Neuron (in vitro differentiated cells): ENCODE data around the gene CCDC51.
"Not testable (repeated sequence)": the region's sequence is repeated elsewhere in the genome, so short reads cannot be mapped to it uniquely, and the experiment has no call there.

Experiments used
- H2AFZ ChIP-seq: one replicate; pipeline ENCODE4 v1.6.1; 2013; ENCODE audit warnings: low read depth, mild to moderate bottlenecking, inconsistent platforms, low read length, moderate library complexity
- H3K27me3 ChIP-seq: one replicate; pipeline ENCODE4 v1.6.1; 2013; ENCODE audit warnings: low read length; ENCODE audit not compliant: insufficient read depth
- H3K36me3 ChIP-seq: one replicate; pipeline ENCODE4 v1.6.1; 2013; ENCODE audit warnings: low read length; ENCODE audit not compliant: insufficient read depth
- H3K4me1 ChIP-seq: one replicate; pipeline ENCODE4 v1.6.1; 2013; ENCODE audit warnings: low read length; ENCODE audit not compliant: insufficient read depth
- H3K4me3 ChIP-seq: 2 replicates; pipeline ENCODE4 v1.5.1; 2013; ENCODE audit warnings: mild to moderate bottlenecking, low read length, moderate library complexity
- H3K9me3 ChIP-seq: one replicate; pipeline ENCODE4 v1.6.1; 2013; ENCODE audit warnings: low read length

Gene CCDC51

DNA sequence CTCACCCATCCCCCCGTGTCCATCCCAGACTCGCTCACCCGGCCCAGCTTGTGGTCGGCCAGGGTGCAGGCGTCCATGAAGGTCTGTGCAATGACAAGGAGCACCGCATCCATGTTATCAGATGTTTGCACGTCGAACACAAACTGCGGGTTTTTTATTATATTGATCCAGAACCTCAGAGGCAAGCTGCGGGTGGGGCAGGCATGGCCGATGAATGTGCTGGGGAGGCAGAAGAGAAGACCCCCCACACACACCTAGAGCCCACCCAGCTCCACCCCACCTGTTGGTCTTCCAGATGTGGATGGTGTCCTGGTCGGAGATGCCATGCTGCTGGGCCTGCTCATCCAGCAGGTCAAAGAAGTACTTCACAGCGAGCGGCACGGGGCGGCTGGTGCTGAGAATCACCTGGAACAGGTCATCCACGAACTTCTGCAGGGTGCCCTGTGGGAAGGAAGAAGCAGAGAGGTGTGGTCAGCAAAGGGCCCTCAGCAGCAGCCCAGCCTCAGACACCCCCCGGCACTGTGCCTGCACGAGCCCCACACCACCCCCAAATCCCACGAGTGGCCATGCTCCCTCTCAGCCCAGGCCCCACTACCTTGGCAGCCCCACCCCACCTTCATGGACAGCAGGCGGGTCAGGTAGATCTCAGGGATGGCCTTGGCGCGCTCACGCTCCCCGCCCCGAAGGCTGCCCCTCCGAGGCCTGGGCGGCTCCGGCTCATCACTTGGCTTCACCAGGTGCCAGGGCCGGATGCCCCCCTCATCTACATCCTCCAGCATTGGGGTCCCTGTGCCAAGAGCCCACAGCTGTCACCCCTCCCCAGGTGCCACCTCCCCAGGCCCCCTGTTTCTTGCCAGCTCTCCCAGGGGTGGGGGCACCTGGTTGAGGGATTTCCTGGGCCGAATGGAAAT is 30.4 kb downstream of the CCDC51 start:
- H3K9me3 ChIP-seq, result no peaks in the 10 kb centered on the region
- no peaks in the 10 kb centered on the region for H3K27me3 ChIP-seq
- H3K4me1 ChIP-seq, result no peaks in the 10 kb centered on the region
- H3K4me3 ChIP-seq, result no peak overlapping the region
- peaks cover 95% of the 10 kb centered on the region for H3K36me3 ChIP-seq
- no peak overlapping the region for H2AFZ ChIP-seq

DNA sequence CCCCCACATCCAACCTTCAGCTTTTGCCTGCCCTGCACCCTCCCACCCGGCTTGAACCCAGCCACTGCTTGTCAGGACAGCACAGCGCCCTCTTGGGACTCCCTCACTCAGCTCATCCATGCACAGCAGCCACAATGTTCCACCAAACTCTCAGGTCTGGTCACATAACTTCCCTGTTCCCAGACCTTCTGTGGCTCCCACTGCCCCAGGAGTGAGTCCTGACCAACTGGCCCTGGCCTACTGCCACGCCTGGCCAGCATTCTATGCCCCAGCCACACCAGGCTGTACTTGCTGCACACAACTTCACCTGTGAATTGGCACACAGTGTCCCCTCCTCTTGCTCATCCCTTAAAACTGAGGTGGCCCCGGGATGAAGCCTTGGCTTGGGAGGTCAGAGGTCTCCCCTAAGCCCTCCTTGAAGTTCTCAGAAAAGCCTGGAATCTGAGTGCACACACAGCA is 31.1 kb downstream of the CCDC51 start:
- no peaks in the 10 kb centered on the region for H3K9me3 ChIP-seq
- H3K4me1 ChIP-seq, result no peaks in the 10 kb centered on the region
- peaks cover 96% of the 10 kb centered on the region for H3K36me3 ChIP-seq
- no peak overlapping the region for H2AFZ ChIP-seq
- H3K4me3 ChIP-seq, result no peak overlapping the region
- H3K27me3 ChIP-seq, result no peaks in the 10 kb centered on the region

- peaks cover 94% of the 10 kb centered on the region for H3K36me3 ChIP-seq
These were observed 32.3 kb downstream of the CCDC51 start for GRCh38 chr3:48407542-48408099.

GRCh38 chr3:48406443-48407431 is 33.2 kb downstream of the CCDC51 start:
- H3K27me3 ChIP-seq, result no peaks in the 10 kb centered on the region
- H3K4me1 ChIP-seq, result no peaks in the 10 kb centered on the region
- H3K36me3 ChIP-seq, result peaks cover 89% of the 10 kb centered on the region
- no peak overlapping the region for H3K4me3 ChIP-seq
- H3K9me3 ChIP-seq, result no peaks in the 10 kb centered on the region
- no peak overlapping the region for H2AFZ ChIP-seq

More at GRCh38 chr3:48407542-48408099, 32.3 kb downstream of the CCDC51 start:
- Histone ChIP-seq H3K4me3 (no peak overlapping the region), H3K4me1 (no peaks in the 10 kb centered on the region), H3K9me3 (no peaks in the 10 kb centered on the region), H2AFZ (no peak overlapping the region), H3K27me3 (no peaks in the 10 kb centered on the region)

GRCh38 chr3:48405971-48406370 is 33.9 kb downstream of the CCDC51 start:
- Histone ChIP-seq H3K9me3 (no peaks in the 10 kb centered on the region), H3K4me1 (no peaks in the 10 kb centered on the region), H2AFZ (no peak overlapping the region), H3K36me3 (peaks cover 81% of the 10 kb centered on the region), H3K27me3 (no peaks in the 10 kb centered on the region), H3K4me3 (no peak overlapping the region)

DNA sequence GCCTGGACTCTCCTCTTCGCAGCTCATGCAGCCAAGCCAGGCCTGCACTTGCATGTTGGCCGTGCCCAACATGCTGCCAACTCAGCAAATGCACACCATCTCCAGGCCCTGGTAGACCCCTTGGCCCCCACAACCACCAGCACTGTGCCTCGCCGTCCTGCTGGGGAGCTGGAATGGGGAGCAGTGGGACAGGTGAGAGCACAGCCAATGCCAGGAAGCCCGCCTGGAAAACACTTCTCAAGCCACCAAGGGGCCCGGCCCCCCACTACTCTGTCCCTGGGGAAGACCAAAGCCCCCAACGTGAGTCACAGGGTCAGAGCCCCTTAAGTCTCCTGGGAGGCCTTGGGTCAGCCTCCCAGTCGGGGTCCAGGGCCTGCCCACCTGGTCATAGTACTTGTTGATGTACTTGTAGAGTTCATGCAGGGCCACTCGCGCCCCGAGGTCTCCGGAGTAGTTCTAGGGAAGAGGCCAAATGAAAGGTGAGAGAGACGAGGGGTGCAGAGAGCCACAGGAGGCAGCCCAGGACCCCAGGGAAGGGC is 34.5 kb downstream of the CCDC51 start:
- H2AFZ ChIP-seq, result no peak overlapping the region
- no peak overlapping the region for H3K4me3 ChIP-seq
- H3K27me3 ChIP-seq, result no peaks in the 10 kb centered on the region
- H3K4me1 ChIP-seq, result no peaks in the 10 kb centered on the region
- peaks cover 75% of the 10 kb centered on the region for H3K36me3 ChIP-seq
- no peaks in the 10 kb centered on the region for H3K9me3 ChIP-seq

DNA sequence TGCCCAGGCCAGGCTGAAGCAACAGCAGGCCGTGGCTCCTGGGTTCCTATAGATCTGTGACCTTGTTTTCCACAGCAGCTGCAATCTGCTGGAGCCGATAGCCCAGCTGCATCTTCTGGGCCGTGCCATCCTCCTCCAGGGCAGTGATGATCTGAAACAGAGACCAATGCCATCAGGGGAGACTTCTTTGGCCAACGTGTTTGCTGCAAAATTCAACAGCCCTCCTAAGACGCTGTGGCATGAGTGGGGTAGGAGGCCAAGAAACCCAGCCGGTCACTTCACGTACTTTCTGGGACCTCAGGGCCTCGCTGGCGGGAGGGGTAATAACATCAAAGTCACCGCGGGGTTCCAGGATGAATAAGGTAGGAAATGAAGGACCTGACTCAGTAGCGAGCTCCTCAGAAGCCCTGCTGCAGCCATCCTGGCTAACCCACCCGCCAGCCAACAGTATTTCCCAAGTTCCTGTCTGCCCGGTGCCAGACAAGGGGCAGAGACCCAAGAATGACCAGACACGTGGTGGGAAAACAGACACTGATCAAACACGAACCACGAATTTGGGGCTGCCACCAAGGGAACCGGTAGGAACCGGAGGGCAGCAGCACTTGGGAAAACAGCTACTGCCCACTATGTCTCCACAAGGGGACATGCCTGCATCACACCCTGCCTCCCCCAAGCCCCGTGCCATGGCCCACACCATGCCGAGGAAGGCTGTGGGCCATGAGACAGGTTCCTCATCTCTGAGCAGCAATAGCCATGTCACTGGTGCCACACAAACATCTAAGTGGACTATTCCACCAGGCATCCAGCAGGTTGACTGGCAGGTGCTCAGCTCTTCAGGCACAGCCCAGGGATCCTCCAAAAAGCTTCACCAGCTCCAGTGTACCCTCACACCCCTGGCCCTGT is 35.2 kb downstream of the CCDC51 start:
- H2AFZ ChIP-seq, result no peak overlapping the region
- no peaks in the 10 kb centered on the region for H3K4me1 ChIP-seq
- no peaks in the 10 kb centered on the region for H3K9me3 ChIP-seq
- H3K27me3 ChIP-seq, result no peaks in the 10 kb centered on the region
- no peak overlapping the region for H3K4me3 ChIP-seq
- peaks cover 69% of the 10 kb centered on the region for H3K36me3 ChIP-seq

- Histone ChIP-seq H3K4me1 (no peaks in the 10 kb centered on the region), H3K36me3 (peaks cover 60% of the 10 kb centered on the region), H2AFZ (no peak overlapping the region), H3K27me3 (no peaks in the 10 kb centered on the region), H3K9me3 (no peaks in the 10 kb centered on the region), H3K4me3 (no peak overlapping the region)
These were observed 36.1 kb downstream of the CCDC51 start for GRCh38 chr3:48403533-48404439.

GRCh38 chr3:48402907-48403306 is 37.0 kb downstream of the CCDC51 start:
- Histone ChIP-seq H3K4me3 (no peak overlapping the region), H3K4me1 (no peaks in the 10 kb centered on the region), H3K27me3 (no peaks in the 10 kb centered on the region), H3K36me3 (peaks cover 53% of the 10 kb centered on the region), H3K9me3 (no peaks in the 10 kb centered on the region), H2AFZ (no peak overlapping the region)

DNA sequence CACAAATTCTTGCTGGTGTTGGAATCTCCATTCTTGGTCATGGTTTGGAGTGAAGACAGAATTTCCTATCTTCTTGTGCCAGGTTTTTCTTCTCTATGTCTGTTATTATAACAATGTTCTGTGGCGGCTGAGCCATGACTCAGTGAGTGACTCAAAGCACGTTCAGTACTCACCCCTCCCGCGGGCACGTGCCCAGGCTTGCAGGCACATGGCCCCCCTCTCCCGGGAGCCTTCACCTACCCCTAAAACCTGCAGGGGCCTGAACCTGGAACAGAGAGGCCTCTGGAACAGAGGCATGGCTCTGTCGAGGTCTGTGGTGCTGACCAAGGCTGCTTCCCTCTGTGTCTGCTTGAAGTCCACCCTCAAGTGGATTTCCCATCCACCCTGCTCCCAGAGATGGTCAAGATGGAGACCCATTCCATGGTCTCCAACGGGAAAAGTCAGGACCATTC is 37.6 kb downstream of the CCDC51 start:
- no peak overlapping the region for H2AFZ ChIP-seq
- no peak overlapping the region for H3K4me3 ChIP-seq
- peaks cover 47% of the 10 kb centered on the region for H3K36me3 ChIP-seq
- no peaks in the 10 kb centered on the region for H3K4me1 ChIP-seq
- H3K9me3 ChIP-seq, result no peaks in the 10 kb centered on the region
- H3K27me3 ChIP-seq, result no peaks in the 10 kb centered on the region

DNA sequence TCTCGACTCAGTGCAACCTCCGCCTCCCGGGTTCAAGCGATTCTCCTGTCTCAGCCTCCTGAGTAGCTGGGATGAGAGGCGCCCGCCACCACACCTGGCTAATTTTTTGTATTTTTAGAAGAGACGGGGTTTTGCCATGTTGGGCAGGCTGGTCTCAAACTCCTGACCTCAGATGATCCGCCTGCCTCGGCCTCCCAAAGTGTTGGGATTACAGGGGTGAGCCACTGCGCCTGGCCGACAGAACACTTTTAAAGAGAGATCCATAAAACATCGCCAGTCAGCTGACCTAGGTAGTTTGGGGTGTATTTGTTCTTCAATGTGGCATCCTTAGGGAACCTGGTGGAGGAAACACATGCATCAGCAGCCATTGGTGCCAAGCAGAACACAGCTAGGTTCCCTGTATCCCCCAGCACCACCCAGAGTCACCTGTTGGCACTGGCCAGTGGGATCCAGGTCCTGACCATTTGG is 38.5 kb downstream of the CCDC51 start:
- H3K9me3 ChIP-seq, H3K27me3 ChIP-seq, H3K4me1 ChIP-seq, H2AFZ ChIP-seq, H3K4me3 ChIP-seq: not testable (repeated sequence)
- H3K36me3 ChIP-seq, result peaks cover 39% of the 10 kb centered on the region
